Ovary (tissue), 3 donors: Measurements from ENCODE around the gene MORC2.

Source experiments
- CTCF ChIP-seq, 3 donors: fragments of 450-650 bp in 2 of 3; fragments of 200-600 bp in 1 of 3; IDR thresholded peaks; one replicate each; pipeline versions ENCODE4 v1.5.1 to v1.8.0; 2016 to 2022; ENCODE audit warnings: antibody characterized with exemption in 3 of 3, mild to moderate bottlenecking in 1 of 3
- EP300 ChIP-seq: sonication (generic); formaldehyde crosslinking; IDR thresholded peaks from one replicate; pipeline ENCODE4 v1.6.1; 2017; ENCODE audit warnings: antibody characterized with exemption
- donor health status: DM: no; HTN: no; CAD: no.

GRCh38 chr22:30887861-30888260 lies 80.7 kb downstream of the MORC2 start:
- TF ChIP-seq CTCF (IDR thresholded peaks at IDR 0.05) (no peak), EP300 (no peak)
